GM10248 (cell line): ENCODE data around the gene FAM53A.
A peak's percentile ranks its signal among the peaks of the same experiment; 100 is the strongest.

Source experiments
- CTCF ChIA-PET: fragments of 300-600 bp; sonication (Branson Sonifier 250); formaldehyde crosslinking; extraction: SDS; loops from one replicate; lab custom pipeline; 2021; ENCODE audit warnings: antibody characterized with exemption; lab: Yijun Ruan, JAX
- POLR2A ChIA-PET: fragments of 350-650 bp; sonication (Branson Sonifier 250); formaldehyde crosslinking; extraction: SDS; loops from one replicate; lab custom pipeline; 2020; ENCODE audit warnings: antibody characterized with exemption; lab: Yijun Ruan, JAX
- DNase-seq: peaks from one replicate; pipeline ENCODE4 v3.0.0; 2012; ENCODE audit errors: extremely low spot score
- TF ChIP-seq, protein P1 (sequence below): IDR thresholded peaks from 2 replicates; pipeline ENCODE4 v1.5.1; 2012; ENCODE audit warnings: mild to moderate bottlenecking, low read depth; ENCODE audit errors: extremely low read depth, missing control alignments, control extremely low read depth

Gene FAM53A

DNA sequence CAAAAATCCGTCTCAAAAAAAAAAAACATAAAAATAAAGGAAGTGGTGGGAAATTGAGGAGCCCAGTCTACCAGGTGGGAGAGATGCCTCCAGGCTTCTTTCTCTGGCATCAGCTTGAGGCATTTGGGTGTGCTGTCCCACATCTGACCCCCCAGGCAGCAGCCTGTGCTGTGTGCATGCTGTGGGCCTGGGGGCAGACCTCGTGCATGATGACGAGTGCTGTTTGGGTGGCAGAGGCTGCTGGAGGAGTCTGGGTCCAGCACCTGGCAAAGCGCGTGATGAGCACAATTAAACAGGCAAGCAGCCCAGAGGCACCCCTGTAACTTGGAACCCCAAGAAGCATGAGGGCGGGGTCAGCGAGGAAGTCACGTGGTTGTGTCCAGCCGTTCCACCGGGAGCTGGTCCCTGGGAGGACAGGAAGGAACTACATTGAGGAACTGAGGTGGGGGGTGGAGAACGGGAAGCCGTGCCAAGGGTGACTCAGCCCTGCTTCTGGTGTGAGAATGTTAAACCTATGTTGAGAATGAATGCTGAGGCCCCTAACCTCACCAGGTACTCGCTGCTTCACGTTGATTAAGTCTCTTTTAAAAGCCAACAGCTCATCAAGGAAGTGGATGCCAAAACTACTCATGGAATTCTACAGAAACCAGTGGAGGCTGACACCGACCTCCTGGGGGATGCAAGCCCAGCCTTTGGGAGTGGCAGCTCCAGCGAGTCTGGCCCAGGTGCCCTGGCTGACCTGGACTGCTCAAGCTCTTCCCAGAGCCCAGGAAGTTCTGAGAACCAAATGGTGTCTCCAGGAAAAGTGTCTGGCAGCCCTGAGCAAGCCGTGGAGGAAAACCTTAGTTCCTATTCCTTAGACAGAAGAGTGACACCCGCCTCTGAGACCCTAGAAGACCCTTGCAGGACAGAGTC, 43.3 kb upstream of the FAM53A start:
- no peak for DNase-seq
- TF ChIP-seq, protein P1, sequence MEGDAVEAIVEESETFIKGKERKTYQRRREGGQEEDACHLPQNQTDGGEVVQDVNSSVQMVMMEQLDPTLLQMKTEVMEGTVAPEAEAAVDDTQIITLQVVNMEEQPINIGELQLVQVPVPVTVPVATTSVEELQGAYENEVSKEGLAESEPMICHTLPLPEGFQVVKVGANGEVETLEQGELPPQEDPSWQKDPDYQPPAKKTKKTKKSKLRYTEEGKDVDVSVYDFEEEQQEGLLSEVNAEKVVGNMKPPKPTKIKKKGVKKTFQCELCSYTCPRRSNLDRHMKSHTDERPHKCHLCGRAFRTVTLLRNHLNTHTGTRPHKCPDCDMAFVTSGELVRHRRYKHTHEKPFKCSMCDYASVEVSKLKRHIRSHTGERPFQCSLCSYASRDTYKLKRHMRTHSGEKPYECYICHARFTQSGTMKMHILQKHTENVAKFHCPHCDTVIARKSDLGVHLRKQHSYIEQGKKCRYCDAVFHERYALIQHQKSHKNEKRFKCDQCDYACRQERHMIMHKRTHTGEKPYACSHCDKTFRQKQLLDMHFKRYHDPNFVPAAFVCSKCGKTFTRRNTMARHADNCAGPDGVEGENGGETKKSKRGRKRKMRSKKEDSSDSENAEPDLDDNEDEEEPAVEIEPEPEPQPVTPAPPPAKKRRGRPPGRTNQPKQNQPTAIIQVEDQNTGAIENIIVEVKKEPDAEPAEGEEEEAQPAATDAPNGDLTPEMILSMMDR = no peak
- POLR2A ChIA-PET = no interaction called here
- CTCF ChIA-PET = interaction anchor here (1.2 to 18.5 kb wide), 10 partner anchors 9 to 87 kb away, joined by 3 to 374 read pairs (median 8); partner anchors contain the start of gene SLBP

DNA sequence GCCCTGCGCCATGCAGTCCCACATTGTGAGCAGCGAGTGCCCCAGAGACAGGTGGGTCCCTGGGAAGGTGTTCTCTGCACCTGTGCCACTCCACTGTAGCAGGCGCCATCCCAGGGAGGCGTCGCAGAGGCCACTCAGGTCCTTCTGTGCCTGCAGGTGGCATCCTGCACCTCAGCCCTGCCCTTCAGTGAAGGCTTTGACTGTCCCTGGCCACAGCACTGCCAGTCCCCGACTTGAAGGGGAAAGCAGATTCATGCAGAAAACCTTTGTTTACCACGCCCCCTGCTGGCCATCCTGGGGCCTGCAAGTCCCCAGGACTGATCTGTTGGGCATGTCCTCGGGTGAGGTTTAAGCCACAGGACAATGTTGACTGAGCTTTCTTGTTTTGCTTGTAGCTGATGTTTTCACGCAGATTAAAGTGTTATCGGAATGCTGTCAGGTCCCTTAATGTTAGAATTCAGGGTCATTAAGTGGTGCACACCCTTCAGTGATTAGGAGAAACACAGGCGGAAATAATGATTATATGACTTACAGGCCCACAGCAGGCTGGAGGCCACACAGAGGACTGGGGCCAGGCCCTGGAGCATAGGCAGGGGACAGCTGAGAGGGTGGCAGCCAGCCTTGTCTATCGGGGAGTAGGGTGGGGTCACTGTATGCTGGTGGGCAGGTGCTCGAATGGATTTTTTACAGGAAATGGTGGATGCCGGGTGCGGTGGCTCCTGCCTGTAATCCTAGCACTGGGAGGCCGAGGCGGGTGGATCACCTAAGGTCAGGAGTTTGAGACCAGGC, 42.2 kb upstream of the FAM53A start:
- TF ChIP-seq, protein P1 = peak; percentile 94
- peak; percentile 84 for DNase-seq
- ChIA-PET CTCF (interaction anchor here (0.6 to 18.5 kb wide), 22 partner anchors 8 to 370 kb away, joined by 3 to 374 read pairs (median 4); partner anchors contain the start of gene SLBP), POLR2A (no interaction called here)

DNA sequence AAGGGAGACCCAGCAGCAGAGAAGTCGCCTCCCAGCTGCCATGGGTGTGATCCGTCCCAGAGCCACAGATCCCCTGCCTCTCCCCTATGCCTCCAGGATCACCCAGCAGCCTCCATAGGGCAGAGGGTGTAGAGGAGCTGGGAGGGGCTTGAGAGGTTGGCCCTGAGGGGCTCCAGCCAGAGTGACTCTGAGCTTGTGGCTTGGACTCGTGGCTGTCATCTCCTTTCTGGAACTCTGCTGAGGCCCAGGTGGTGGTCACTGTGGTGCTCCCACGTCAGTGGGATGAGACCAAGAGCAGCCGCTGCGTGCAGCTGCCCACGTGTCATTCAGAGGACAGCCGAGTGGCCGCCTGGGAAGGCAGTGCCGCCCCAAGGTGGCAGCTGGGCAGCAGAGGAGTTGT, 41.4 kb upstream of the FAM53A start:
- CTCF ChIA-PET = interaction anchor here (0.8 to 18.5 kb wide), 13 partner anchors 8 to 369 kb away, joined by 3 to 374 read pairs (median 4); partner anchors contain the start of gene SLBP
- TF ChIP-seq, protein P1 = no peak
- POLR2A ChIA-PET = interaction anchor here (0.7 kb wide), 1 partner anchor 11 kb away, joined by 3 read pairs; no protein-coding TSS in a partner anchor
- no peak for DNase-seq

DNA sequence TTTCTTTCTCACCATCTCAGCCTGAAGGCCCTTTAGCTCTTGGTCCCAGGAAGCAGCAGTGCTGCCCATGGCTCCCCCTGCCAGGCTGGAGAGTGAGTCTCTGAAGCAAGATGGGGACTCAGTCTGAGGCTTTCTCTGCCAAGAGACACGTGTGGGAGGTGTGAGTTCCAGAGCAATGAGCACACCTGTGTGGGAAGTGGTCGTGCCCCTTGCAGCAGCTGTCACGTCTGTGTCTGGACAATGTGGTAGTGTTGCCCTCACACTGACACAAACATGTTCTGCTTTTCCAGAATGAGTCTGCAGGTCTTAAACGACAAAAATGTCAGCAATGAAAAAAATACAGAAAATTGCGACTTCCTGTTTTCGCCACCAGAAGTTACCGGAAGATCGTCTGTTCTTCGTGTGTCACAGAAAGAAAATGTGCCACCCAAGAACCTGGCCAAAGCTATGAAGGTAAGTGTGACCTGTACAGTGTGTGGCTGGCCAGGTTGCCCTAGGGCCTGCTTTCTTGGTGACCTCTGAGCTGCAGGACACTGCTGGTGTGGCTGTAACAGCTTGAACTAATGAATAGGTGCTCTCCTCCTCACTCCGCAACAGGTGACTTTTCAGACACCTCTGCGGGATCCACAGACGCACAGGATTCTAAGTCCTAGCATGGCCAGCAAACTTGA, 39.2 kb upstream of the FAM53A start:
- peak; percentile 38 for DNase-seq
- CTCF ChIA-PET = interaction anchor here (0.7 to 18.5 kb wide), 8 partner anchors 8 to 175 kb away, joined by 3 to 374 read pairs (median 4); partner anchors contain the start of gene SLBP
- TF ChIP-seq, protein P1 = no peak
- POLR2A ChIA-PET = interaction anchor here (0.8 to 1.3 kb wide), 3 partner anchors 11 to 27 kb away, joined by 3 to 6 read pairs (median 3); partner anchors contain the start of gene SLBP

DNA sequence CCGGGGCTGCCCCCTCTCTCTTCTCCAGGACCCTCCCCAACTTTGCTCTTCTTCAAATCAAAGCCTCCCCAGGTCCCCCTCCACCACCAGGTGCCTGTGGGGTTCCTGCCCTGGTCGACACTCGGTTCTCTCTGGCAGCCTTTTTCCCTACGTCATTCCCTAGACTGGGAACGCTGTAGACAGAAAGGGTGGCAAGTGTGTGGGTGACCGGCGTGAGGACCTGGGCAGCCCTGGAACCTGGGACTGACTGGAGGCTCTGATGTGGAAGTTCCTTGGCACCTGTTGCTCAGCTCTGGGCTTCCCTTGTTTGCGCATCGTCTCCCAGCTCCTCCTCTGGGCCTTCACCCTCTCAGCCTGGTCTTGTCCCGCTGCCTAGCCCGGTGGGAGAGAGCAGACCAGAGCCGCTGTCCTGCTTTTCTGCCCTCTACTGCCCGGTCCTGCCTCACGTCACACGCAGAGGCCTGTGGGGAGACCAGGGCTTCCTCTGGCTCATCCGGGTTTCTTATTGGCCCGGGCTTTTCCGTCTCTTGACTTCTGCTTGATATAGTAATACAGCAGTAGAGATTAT, 38.5 kb upstream of the FAM53A start:
- TF ChIP-seq, protein P1 = peak; percentile 1
- no peak for DNase-seq
- CTCF ChIA-PET = interaction anchor here (0.7 to 18.5 kb wide), 8 partner anchors 9 to 176 kb away, joined by 3 to 374 read pairs (median 4); partner anchors contain the start of gene SLBP
- POLR2A ChIA-PET = interaction anchor here (0.8 to 1.3 kb wide), 2 partner anchors 11 to 26 kb away, joined by 3 to 6 read pairs; partner anchors contain the start of gene SLBP
